H9 (cell line): ENCODE data around the gene ACER1. TPM values are rescaled to one million over a fixed set of nuclear protein-coding genes. Genes with fewer than 3 reads are reported as not detected.

Experiments used
- DNase-seq: peaks from one replicate; pipeline ENCODE4 v3.0.0-alpha.2; 2017
- H2AFZ ChIP-seq: one replicate; pipeline ENCODE4 v1.6.1; 2013; ENCODE audit warnings: mild to moderate bottlenecking, low read length, control low read depth, moderate library complexity
- H2AK5ac ChIP-seq: 2 replicates; pipeline ENCODE4 v1.6.1; 2013; ENCODE audit warnings: low read length, control low read depth, mixed read lengths; ENCODE audit not compliant: insufficient read length
- H2BK120ac ChIP-seq: one replicate; pipeline ENCODE4 v1.6.1; 2013; ENCODE audit warnings: low read depth, mild to moderate bottlenecking, low read length, control low read depth, inconsistent platforms; ENCODE audit not compliant: poor library complexity, severe bottlenecking
- H2BK12ac ChIP-seq: 2 replicates; pipeline ENCODE4 v1.6.1; 2013; ENCODE audit warnings: low read length, control low read depth, mixed read lengths, low read depth; ENCODE audit not compliant: insufficient read length
- H2BK15ac ChIP-seq: 2 replicates; pipeline ENCODE4 v1.6.1; 2013; ENCODE audit warnings: low read depth, low read length, control low read depth
- H2BK20ac ChIP-seq: one replicate; pipeline ENCODE4 v1.6.1; 2013; ENCODE audit warnings: low read depth, mild to moderate bottlenecking, low read length, control low read depth, inconsistent platforms; ENCODE audit not compliant: poor library complexity, severe bottlenecking
- H2BK5ac ChIP-seq: 2 replicates; pipeline ENCODE4 v1.6.1; 2013; ENCODE audit warnings: low read length, control low read depth, mixed read lengths; ENCODE audit not compliant: insufficient read length
- H3K14ac ChIP-seq: 2 replicates; pipeline ENCODE4 v1.6.1; 2013; ENCODE audit warnings: low read length, control low read depth; ENCODE audit not compliant: insufficient read depth
- H3K18ac ChIP-seq: 2 replicates; pipeline ENCODE4 v1.6.1; 2013; ENCODE audit warnings: low read depth, mild to moderate bottlenecking, mixed read lengths, low read length, control low read depth; ENCODE audit not compliant: insufficient read length
- H3K23ac ChIP-seq: 2 replicates; pipeline ENCODE4 v1.6.1; 2013; ENCODE audit warnings: low read length, control low read depth, mixed read lengths, low read depth; ENCODE audit not compliant: insufficient read length
- H3K23me2 ChIP-seq: 2 replicates; pipeline ENCODE4 v1.6.1; 2013; ENCODE audit warnings: low read depth, mild to moderate bottlenecking, mixed read lengths, low read length, control low read depth; ENCODE audit not compliant: insufficient read length, poor library complexity, severe bottlenecking
- H3K27ac ChIP-seq: 2 replicates; pipeline ENCODE4 v1.5.1; 2013; ENCODE audit warnings: low read length, control low read depth, mixed read lengths, low read depth; ENCODE audit not compliant: insufficient read length
- H3K27me3 ChIP-seq: 2 replicates; pipeline ENCODE4 v1.6.1; 2013; ENCODE audit warnings: low read length, control low read depth, inconsistent platforms; ENCODE audit not compliant: insufficient read depth
- H3K4ac ChIP-seq: 2 replicates; pipeline ENCODE4 v1.6.1; 2013; ENCODE audit warnings: low read depth, mild to moderate bottlenecking, control low read depth, inconsistent platforms, low read length, moderate library complexity
- H3K4me1 ChIP-seq: 2 replicates; pipeline ENCODE4 v1.6.1; 2013; ENCODE audit warnings: low read length, control low read depth, inconsistent platforms; ENCODE audit not compliant: insufficient read depth
- H3K4me2 ChIP-seq: 2 replicates; pipeline ENCODE4 v1.6.1; 2013; ENCODE audit warnings: low read length, control low read depth, mixed read lengths; ENCODE audit not compliant: insufficient read length, insufficient read depth
- H3K56ac ChIP-seq: 2 replicates; pipeline ENCODE4 v1.6.1; 2013; ENCODE audit warnings: low read depth, mild to moderate bottlenecking, mixed read lengths, low read length, control low read depth; ENCODE audit not compliant: insufficient read length
- H3K79me1 ChIP-seq: 2 replicates; pipeline ENCODE4 v1.6.1; 2013; ENCODE audit warnings: low read depth, mild to moderate bottlenecking, moderate library complexity, low read length, control low read depth, inconsistent platforms; ENCODE audit not compliant: insufficient read depth, poor library complexity, severe bottlenecking
- H3K79me2 ChIP-seq: 2 replicates; pipeline ENCODE4 v1.6.1; 2013; ENCODE audit warnings: low read length, control low read depth, inconsistent platforms; ENCODE audit not compliant: insufficient read depth
- H3K9ac ChIP-seq: 2 replicates; pipeline ENCODE4 v1.6.1; 2013; ENCODE audit warnings: low read length, control low read depth, mixed read lengths; ENCODE audit not compliant: insufficient read length; ENCODE audit errors: extremely low read depth
- H3K9me3 ChIP-seq: one replicate; pipeline ENCODE4 v1.6.1; 2013; ENCODE audit warnings: low read depth, low read length, inconsistent platforms; ENCODE audit not compliant: control insufficient read depth
- H3T11ph ChIP-seq: one replicate; pipeline ENCODE4 v1.6.1; 2013; ENCODE audit warnings: mild to moderate bottlenecking, low read length, control low read depth, inconsistent platforms
- H4K20me1 ChIP-seq: one replicate; pipeline ENCODE4 v1.6.1; 2013; ENCODE audit not compliant: control insufficient read depth, insufficient read length, insufficient read depth
- H4K5ac ChIP-seq: 2 replicates; pipeline ENCODE4 v1.6.1; 2013; ENCODE audit warnings: low read depth, mild to moderate bottlenecking, mixed read lengths, low read length, control low read depth; ENCODE audit not compliant: insufficient read length
- H4K8ac ChIP-seq: replicated peaks from 2 replicates; pipeline ENCODE4 v1.6.1; 2013; ENCODE audit warnings: low read length, control low read depth, mixed read lengths, low read depth; ENCODE audit not compliant: insufficient read length
- H4K91ac ChIP-seq: 2 replicates; pipeline ENCODE4 v1.6.1; 2013; ENCODE audit warnings: low read depth, mild to moderate bottlenecking, moderate library complexity, mixed read lengths, low read length, control low read depth; ENCODE audit not compliant: insufficient read length
- H3K27ac Mint-ChIP-seq, 3 experiments: 2 replicates in 2 of 3; 3 replicates in 1 of 3; pipeline ENCODE4 v1.8.0; 2020 to 2021; ENCODE audit warnings: mixed read lengths in 3 of 3, mild to moderate bottlenecking in 1 of 3, moderate library complexity in 1 of 3
- H3K27me3 Mint-ChIP-seq: 2 replicates; pipeline ENCODE4 v1.8.0; 2021; ENCODE audit warnings: low read depth, mild to moderate bottlenecking, moderate library complexity, mixed read lengths
- H3K36me3 Mint-ChIP-seq, 3 experiments: 2 replicates in 2 of 3; 3 replicates in 1 of 3; pipeline ENCODE4 v1.8.0; 2020 to 2021; ENCODE audit warnings: low read depth in 3 of 3, mixed read lengths in 3 of 3; ENCODE audit not compliant: insufficient read depth in 1 of 3
- H3K4me1 Mint-ChIP-seq, 2 experiments: 2 replicates each; pipeline ENCODE4 v1.8.0; 2020; ENCODE audit warnings: mixed read lengths in 2 of 2
- H3K4me3 Mint-ChIP-seq, 2 experiments: 2 replicates in 1 of 2; 3 replicates in 1 of 2; pipeline ENCODE4 v1.8.0; 2020 to 2021; ENCODE audit warnings: mild to moderate bottlenecking in 2 of 2, mixed read lengths in 2 of 2, moderate library complexity in 1 of 2
- H3K9me3 Mint-ChIP-seq, 2 experiments: 2 replicates in 1 of 2; 3 replicates in 1 of 2; pipeline ENCODE4 v1.8.0; 2020; ENCODE audit warnings: mild to moderate bottlenecking in 2 of 2, mixed read lengths in 2 of 2, moderate library complexity in 1 of 2
- whole genome bisulfite sequencing: extraction: QIAGEN DNeasy Blood & Tissue Kit; methylation state at CpG from one replicate; pipeline ENCODE4 v1.1.7; 2013; ENCODE audit warnings: missing lambda C conversion rate, low lambda C conversion rate, mixed read lengths; ENCODE audit not compliant: insufficient read length; ENCODE audit errors: extremely low coverage; 5-methylcytosine and 5-hydroxymethylcytosine counted together
- total RNA-seq: library from RNA; stranded (reverse); gene quantifications from 2 replicates; pipeline ENCODE4 v1.2.1, GENCODE V29; 2021
- TF ChIP-seq, protein P1 (sequence below): fragments of 200-600 bp; sonication (generic); conservative IDR thresholded peaks from 3 replicates; pipeline ENCODE4 v1.8.0; 2021; ENCODE audit warnings: antibody characterized with exemption, mild to moderate bottlenecking

ACER1 gene
- total RNA-seq, 1 experiment from 2014 or later: not detected

DNA sequence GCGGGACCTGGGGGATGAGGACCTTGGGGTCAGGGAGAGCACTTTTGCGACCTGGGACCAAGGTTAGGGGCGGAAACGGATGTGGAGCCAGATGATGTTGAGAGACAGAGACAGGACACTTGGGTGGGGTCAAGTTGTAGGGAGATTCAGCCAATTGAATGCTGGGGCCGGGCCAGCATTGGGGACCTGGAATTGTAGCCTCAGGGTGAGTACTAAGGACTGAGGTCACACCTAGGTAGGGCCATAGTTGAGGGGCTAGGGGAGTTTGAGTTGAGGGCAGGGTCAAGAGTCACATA lies 40.3 kb upstream of the ACER1 start:
- Mint-ChIP-seq H3K27ac (peak overlapping the region; percentile 93 to 98 (median 96); a peak in 6 of 7 replicates), H3K4me3 (peak overlapping the region; percentile 86 to 89), H3K4me1 (peaks cover 9 to 24% of the 10 kb centered on the region in 2 experiments), H3K36me3 (peaks cover 6 to 11% (median 7%) of the 10 kb centered on the region in 3 experiments; a peak in 6 of 7 replicates), H3K9me3 (no peaks in the 10 kb centered on the region), H3K27me3 (peaks cover 3% of the 10 kb centered on the region)
- Histone ChIP-seq H3K79me1 (no peaks in the 10 kb centered on the region), H2AK5ac (no peak overlapping the region), H2BK12ac (no peak overlapping the region), H4K91ac (no peak overlapping the region), H3K27ac (no peak overlapping the region), H3K9ac (no peak overlapping the region), H3K23me2 (no peaks in the 10 kb centered on the region), H3K56ac (no peak overlapping the region), H2AFZ (no peak overlapping the region), H2BK5ac (no peak overlapping the region), H3K23ac (no peak overlapping the region), H4K20me1 (no peaks in the 10 kb centered on the region), H2BK20ac (no peak overlapping the region), H3K4me1 (no peaks in the 10 kb centered on the region), H3K9me3 (no peaks in the 10 kb centered on the region), H3K79me2 (no peaks in the 10 kb centered on the region), H2BK120ac (no peak overlapping the region), H3K4me2 (peak overlapping the region; percentile 5), H4K8ac (no peak overlapping the region), H4K5ac (no peak overlapping the region), H3K27me3 (no peaks in the 10 kb centered on the region), H3K18ac (no peak overlapping the region), H3T11ph (no peak overlapping the region), H3K14ac (no peak overlapping the region), H2BK15ac (no peak overlapping the region), H3K4ac (no peak overlapping the region)
- WGBS: no CpG with 5 or more reads among the region's 5 CpGs
- TF ChIP-seq, protein P1, sequence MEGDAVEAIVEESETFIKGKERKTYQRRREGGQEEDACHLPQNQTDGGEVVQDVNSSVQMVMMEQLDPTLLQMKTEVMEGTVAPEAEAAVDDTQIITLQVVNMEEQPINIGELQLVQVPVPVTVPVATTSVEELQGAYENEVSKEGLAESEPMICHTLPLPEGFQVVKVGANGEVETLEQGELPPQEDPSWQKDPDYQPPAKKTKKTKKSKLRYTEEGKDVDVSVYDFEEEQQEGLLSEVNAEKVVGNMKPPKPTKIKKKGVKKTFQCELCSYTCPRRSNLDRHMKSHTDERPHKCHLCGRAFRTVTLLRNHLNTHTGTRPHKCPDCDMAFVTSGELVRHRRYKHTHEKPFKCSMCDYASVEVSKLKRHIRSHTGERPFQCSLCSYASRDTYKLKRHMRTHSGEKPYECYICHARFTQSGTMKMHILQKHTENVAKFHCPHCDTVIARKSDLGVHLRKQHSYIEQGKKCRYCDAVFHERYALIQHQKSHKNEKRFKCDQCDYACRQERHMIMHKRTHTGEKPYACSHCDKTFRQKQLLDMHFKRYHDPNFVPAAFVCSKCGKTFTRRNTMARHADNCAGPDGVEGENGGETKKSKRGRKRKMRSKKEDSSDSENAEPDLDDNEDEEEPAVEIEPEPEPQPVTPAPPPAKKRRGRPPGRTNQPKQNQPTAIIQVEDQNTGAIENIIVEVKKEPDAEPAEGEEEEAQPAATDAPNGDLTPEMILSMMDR: no peak
- DNase-seq: no peak
